Activated CD8-positive, alpha-beta T cell treated with anti-CD3 and anti-CD28 coated beads for 36 hours (primary cell): Measurements from ENCODE around the gene FOXN3. TPM values are rescaled to one million over a fixed set of nuclear protein-coding genes. Genes with fewer than 3 reads are reported as not detected.

Experiments
- ATAC-seq: fragments of 200-7000 bp; cut with Tn5 transposase; one replicate; pipeline ENCODE4 v1.10.0; 2021; ENCODE audit warnings: mild to moderate bottlenecking, moderate library complexity
- CTCF ChIA-PET: fragments of 350-600 bp; sonication (Branson Sonifier 250); formaldehyde crosslinking; loops from one replicate; lab custom pipeline; 2021; ENCODE audit warnings: antibody characterized with exemption; lab: Charles Lee
- POLR2A ChIA-PET: fragments of 350-600 bp; sonication (Branson Sonifier 250); formaldehyde crosslinking; loops from one replicate; lab custom pipeline; 2021; ENCODE audit warnings: antibody characterized with exemption; lab: Charles Lee
- DNase-seq: peaks from one replicate; pipeline ENCODE4 v3.0.0-alpha.2; 2020
- H3K27ac Mint-ChIP-seq: one replicate; pipeline ENCODE4 v1.8.0; 2021; ENCODE audit warnings: mild to moderate bottlenecking, mixed read lengths
- H3K27me3 Mint-ChIP-seq: one replicate; pipeline ENCODE4 v1.8.0; 2021; ENCODE audit warnings: mixed read lengths
- H3K36me3 Mint-ChIP-seq: one replicate; pipeline ENCODE4 v1.8.0; 2021; ENCODE audit warnings: low read depth, mixed read lengths
- H3K4me1 Mint-ChIP-seq: one replicate; pipeline ENCODE4 v1.8.0; 2021; ENCODE audit warnings: low read depth, mixed read lengths
- H3K4me3 Mint-ChIP-seq: one replicate; pipeline ENCODE4 v1.8.0; 2021; ENCODE audit warnings: mild to moderate bottlenecking, moderate library complexity, mixed read lengths
- H3K9me3 Mint-ChIP-seq: one replicate; pipeline ENCODE4 v1.8.0; 2021; ENCODE audit warnings: mixed read lengths
- CTCF ChIP-seq: fragments of 200-600 bp; IDR thresholded peaks from one replicate; pipeline ENCODE4 v1.8.0; 2022; ENCODE audit warnings: antibody characterized with exemption, mild to moderate bottlenecking
- intact Hi-C: fragments of 100-400 bp; cut with micrococcal nuclease; formaldehyde crosslinking; loops from one replicate; pipeline ENCODE4 v1.10.0; 2022
- total RNA-seq, 2 experiments: library from RNA; stranded (reverse); gene quantifications; one replicate each; pipeline ENCODE4 v1.2.3, GENCODE V29; 2021

Gene FOXN3
- total RNA-seq, 2 experiments from 2014 or later: 83.4 to 85.0 TPM

DNA sequence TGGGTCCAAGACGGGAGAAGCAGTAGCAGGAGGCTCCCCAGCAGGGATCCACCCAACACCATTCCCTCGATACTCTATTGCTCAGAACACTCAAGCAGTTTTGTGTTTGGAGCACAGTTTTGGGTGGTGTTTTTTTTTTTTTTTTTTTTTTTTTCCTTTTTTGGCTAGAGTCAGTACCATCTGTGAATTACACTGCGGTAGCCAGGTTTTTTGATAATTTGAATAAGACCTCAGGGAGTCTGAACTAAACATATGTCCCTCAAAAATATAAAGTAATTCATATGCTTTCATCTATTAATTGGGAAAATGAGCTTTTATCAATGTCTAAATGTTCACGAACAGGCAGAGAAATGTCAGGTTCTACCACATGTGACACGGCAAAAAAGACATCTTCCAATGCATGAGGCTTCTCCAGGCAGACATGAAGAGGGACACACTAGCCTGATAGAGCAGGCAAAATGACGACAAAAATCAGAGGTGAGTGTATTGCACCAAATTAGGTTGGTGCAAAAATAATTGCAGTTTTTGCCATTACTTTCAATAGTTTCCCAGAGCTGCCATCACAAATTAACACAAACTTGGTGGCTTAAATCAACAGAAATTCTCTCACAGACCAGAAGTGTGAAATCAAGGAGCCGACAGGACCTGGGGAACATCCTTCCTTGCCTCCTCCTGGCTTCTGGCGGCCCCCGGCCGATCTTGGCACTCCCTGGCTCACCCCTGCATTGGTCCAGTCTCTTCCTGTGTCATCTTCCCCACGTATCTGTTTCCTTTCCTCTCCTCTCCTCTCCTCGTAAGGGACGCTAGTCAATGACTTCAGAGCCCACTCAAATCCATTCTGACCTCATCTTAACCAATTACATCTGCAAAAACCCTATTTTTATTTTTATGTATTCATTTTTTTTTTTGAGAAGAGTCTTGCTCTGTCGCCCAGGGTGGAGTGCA lies 33.9 kb downstream of the FOXN3 start:
- intact Hi-C loops: no loop called here
- peak overlapping the region; percentile 37 for H3K27ac Mint-ChIP-seq
- H3K4me1 Mint-ChIP-seq: peaks cover 57% of the 10 kb centered on the region
- POLR2A ChIA-PET: interaction anchor here (0.7 kb wide), 1 partner anchor 60 kb away, joined by 3 read pairs; no protein-coding TSS in a partner anchor
- no peak overlapping the region for H3K4me3 Mint-ChIP-seq
- ATAC-seq (no peak), DNase-seq (no peak)
- no peaks in the 10 kb centered on the region for H3K27me3 Mint-ChIP-seq
- H3K36me3 Mint-ChIP-seq: peaks cover 52% of the 10 kb centered on the region
- TF ChIP-seq CTCF: no peak
- peaks cover 8% of the 10 kb centered on the region for H3K9me3 Mint-ChIP-seq
- CTCF ChIA-PET: interaction anchor here (0.7 to 1.0 kb wide), 2 partner anchors 14 to 47 kb away, joined by 3 read pairs; no protein-coding TSS in a partner anchor

DNA sequence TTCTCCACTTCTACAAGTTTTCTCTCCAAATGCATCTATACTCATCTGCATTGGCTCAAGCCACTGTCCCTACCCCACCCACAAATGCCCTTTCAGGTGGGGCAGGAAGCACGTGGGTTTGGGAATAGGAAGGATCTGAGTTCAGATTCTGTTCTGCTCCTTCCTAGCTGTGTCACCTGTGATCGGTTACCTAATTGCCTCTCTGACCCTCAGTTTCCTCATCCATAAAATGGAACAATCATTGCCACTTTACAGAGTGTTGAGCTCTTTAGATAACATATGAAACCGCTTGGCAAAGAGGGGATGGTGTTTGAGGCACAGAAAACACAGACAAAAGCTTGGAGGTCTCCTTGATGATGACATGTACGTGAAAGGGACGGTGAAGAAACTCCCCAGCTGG lies 34.5 kb downstream of the FOXN3 start:
- no peak for ATAC-seq
- peaks cover 59% of the 10 kb centered on the region for H3K4me1 Mint-ChIP-seq
- H3K4me3 Mint-ChIP-seq: no peak overlapping the region
- TF ChIP-seq CTCF: no peak
- H3K27ac Mint-ChIP-seq: peak overlapping the region; percentile 37
- H3K9me3 Mint-ChIP-seq: peaks cover 8% of the 10 kb centered on the region
- ChIA-PET CTCF (interaction anchor here (0.7 to 1.0 kb wide), 2 partner anchors 13 to 47 kb away, joined by 3 read pairs; no protein-coding TSS in a partner anchor), POLR2A (interaction anchor here (0.7 kb wide), 1 partner anchor 61 kb away, joined by 3 read pairs; no protein-coding TSS in a partner anchor)
- intact Hi-C loops: no loop called here
- no peaks in the 10 kb centered on the region for H3K27me3 Mint-ChIP-seq
- peaks cover 52% of the 10 kb centered on the region for H3K36me3 Mint-ChIP-seq
- no peak for DNase-seq

DNA sequence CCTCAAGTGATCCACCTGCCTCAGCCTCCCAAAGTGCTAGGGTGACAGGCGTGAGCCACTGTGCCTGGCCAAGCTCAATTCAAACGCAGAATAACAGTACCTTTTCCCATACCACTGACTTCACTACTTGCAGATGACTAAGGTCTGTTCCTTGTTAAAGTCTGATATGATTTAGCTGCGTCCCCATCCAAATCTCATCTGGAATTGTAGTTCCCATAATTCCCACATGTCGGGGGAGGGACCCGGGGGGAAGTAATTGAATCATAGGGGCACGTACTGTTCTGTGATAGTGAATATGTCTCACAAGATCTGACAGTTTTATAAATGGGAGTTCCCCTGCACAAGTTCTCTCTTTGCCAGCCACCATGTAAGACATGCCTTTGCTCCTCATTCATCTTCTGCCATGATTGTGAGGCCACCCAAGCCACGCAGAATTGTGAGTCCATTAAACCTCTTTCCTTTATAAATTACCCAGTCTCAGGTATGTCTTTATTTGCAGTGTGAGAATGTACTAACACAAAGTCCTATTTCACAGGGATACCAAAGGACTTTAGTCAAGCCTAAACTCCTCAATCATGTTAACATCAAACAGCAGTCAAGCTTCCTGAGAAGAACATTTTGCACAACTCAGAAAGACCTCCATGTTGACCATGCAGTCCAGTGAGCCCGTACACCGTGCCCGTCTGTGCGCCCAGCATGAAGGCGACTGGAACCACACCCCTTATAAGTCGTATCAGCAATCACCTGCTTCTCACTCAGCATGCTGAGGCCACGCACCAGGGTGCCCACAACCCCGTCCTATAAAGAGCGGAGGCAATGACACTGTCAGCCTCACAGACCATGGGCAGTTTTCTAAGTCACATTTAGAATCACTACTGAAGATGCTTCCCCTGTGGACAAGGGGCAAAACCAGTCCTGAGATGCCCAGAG lies 36.9 kb downstream of the FOXN3 start:
- no peak overlapping the region for H3K27ac Mint-ChIP-seq
- no peak for TF ChIP-seq CTCF

GRCh38 chr14:89379006-89379405 lies 38.0 kb downstream of the FOXN3 start:
- CTCF ChIA-PET: no interaction called here
- ATAC-seq: no peak
- Mint-ChIP-seq H3K27me3 (no peaks in the 10 kb centered on the region), H3K4me3 (no peak overlapping the region), H3K9me3 (peaks cover 13% of the 10 kb centered on the region), H3K36me3 (peaks cover 50% of the 10 kb centered on the region), H3K27ac (no peak overlapping the region), H3K4me1 (peaks cover 45% of the 10 kb centered on the region)
- intact Hi-C loops: no loop called here
- DNase-seq: no peak
- no peak for TF ChIP-seq CTCF
- POLR2A ChIA-PET: interaction anchor here (1.0 kb wide), 1 partner anchor 13 kb away, joined by 4 read pairs; no protein-coding TSS in a partner anchor

More for the DNA sequence above, 36.9 kb downstream of the FOXN3 start:
- intact Hi-C loops: no loop called here
- Mint-ChIP-seq H3K4me1 (peaks cover 50% of the 10 kb centered on the region), H3K27me3 (no peaks in the 10 kb centered on the region), H3K36me3 (peaks cover 50% of the 10 kb centered on the region), H3K9me3 (peaks cover 8% of the 10 kb centered on the region), H3K4me3 (no peak overlapping the region)
- ATAC-seq (no peak), DNase-seq (no peak)
- CTCF ChIA-PET: no interaction called here
- POLR2A ChIA-PET: interaction anchor here (1.0 kb wide), 1 partner anchor 14 kb away, joined by 4 read pairs; no protein-coding TSS in a partner anchor
